ENCODE results near the gene FZR1.

DNA sequence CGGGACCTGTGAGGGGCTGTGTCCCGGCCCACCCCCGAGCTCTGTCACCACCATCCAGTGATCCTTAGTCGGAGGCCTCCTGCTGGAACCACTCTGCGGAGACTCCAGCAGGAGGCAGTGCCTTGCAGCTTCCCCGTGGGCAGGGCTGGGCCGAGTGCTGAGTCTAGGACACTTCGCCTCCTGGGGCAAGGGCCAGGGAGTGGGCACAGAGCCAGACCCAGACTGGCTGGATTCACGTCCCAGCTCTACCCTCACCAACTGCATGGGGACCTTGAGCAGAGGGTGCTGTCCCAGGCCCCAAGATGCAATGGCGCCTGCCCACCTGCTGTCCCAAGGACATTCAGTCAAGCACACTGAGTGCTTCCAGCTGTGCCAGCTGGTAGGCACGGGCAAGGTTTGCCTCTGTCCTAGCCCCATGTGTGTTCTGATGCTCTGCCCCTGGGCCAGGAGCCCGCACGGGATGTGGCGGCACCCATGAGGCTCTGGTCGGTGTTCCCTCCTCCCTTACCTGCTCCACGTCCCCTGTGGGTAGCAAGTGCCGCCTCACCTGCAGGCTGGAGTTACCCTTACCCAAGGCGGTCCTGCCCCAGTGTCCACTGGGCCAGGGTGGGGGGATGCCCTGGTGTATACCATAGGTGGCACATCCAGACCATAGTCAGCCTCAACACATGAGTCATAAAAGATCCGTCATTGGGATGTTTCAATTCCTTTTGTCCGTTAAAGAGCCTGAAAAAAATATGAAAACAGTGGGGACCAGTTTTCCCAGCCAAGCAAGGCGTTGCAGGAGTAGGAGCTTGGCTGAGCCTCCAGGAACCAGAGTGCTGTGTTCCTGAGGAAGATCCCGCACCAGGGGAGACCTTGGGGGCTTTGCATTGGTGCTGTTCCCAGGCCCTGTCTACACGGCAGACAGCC, 7.4 kb downstream of the FZR1 start:
- TF ChIP-seq, protein P1, sequence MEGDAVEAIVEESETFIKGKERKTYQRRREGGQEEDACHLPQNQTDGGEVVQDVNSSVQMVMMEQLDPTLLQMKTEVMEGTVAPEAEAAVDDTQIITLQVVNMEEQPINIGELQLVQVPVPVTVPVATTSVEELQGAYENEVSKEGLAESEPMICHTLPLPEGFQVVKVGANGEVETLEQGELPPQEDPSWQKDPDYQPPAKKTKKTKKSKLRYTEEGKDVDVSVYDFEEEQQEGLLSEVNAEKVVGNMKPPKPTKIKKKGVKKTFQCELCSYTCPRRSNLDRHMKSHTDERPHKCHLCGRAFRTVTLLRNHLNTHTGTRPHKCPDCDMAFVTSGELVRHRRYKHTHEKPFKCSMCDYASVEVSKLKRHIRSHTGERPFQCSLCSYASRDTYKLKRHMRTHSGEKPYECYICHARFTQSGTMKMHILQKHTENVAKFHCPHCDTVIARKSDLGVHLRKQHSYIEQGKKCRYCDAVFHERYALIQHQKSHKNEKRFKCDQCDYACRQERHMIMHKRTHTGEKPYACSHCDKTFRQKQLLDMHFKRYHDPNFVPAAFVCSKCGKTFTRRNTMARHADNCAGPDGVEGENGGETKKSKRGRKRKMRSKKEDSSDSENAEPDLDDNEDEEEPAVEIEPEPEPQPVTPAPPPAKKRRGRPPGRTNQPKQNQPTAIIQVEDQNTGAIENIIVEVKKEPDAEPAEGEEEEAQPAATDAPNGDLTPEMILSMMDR (IDR thresholded peaks at IDR 0.05 in 8 of 11, conservative IDR thresholded peaks at IDR 0.05 in 3 of 11): no peak
- no peak for TF ChIP-seq POLR2AphosphoS5 (IDR thresholded peaks at IDR 0.05)

Data from spleen (tissue), 7 donors.